AG04449 (cell line): ENCODE results near the gene LARP7.
"Not testable (repeated sequence)": the region's sequence is repeated elsewhere in the genome, so short reads cannot be mapped to it uniquely, and the experiment has no call there.

ENCODE experiments used
- CTCF ChIA-PET: fragments of 350-600 bp; formaldehyde crosslinking; extraction: SDS; loops from one replicate; lab custom pipeline; 2021; ENCODE audit warnings: antibody characterized with exemption; lab: Yijun Ruan, JAX
- POLR2A ChIA-PET: fragments of 400-600, 350-600 bp; formaldehyde crosslinking; extraction: SDS; loops from one replicate; lab custom pipeline; 2020; ENCODE audit warnings: antibody characterized with exemption, inconsistent platforms; lab: Yijun Ruan, JAX
- DNase-seq: peaks from one replicate; pipeline ENCODE4 v3.0.0-alpha.2; 2010; ENCODE audit warnings: low read depth, low spot score
- H3K4me3 ChIP-seq: 2 replicates; pipeline ENCODE4 v1.5.1; 2011; ENCODE audit warnings: low read depth, mild to moderate bottlenecking, control low read depth, low read length
- CTCF ChIP-seq: IDR thresholded peaks from one replicate; pipeline ENCODE4 v1.5.1; 2011; ENCODE audit warnings: mild to moderate bottlenecking, moderate library complexity, low read length, control low read depth, inconsistent platforms; ENCODE audit not compliant: insufficient read depth; ENCODE audit errors: missing control alignments

Gene LARP7

DNA sequence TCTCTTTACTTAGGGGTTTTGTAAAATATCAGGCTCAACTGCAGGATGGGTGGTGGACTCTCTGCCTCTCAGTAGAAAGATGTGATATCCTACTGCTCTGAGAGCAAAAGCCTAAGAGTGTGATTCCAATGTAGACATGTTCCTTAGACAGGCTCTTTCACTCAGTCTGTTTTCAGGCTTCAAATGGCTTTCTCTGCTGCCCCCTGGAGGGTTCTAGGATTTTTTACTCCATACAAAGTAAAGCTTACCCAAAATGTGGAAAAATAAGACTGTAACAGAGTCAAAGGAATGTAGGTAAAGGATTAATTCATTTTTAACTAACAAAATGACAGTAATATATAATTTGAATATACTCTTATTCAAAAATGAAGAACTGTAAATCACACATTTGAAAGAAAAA lies 32.4 kb upstream of the LARP7 start:
- CTCF ChIA-PET, result interaction anchor here (0.6 to 10.9 kb wide), 29 partner anchors 10 to 530 kb away, joined by 3 to 244 read pairs (median 3); no protein-coding TSS in a partner anchor
- no peak overlapping the region for H3K4me3 ChIP-seq
- peak; percentile 12 for DNase-seq
- POLR2A ChIA-PET, result no interaction called here
- TF ChIP-seq CTCF, result peak; percentile 51

DNA sequence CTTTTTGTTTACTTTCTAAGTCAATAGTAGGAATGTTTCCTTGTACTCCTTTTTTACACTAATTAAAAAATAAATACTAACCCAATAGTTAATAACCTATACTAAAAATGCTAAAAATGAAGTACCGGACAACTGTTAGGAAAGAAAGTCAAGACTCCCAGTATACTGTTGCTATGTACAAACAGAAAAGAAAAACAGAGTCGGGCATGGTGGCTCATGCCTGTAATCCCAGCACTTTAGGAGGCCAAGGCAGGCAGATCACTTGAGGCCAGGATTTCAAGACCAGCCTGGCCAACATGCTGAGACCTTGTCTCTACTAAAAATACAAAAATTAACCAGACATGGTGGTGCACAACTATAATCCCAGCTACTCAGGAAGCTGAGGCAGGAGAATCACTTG lies 24.1 kb upstream of the LARP7 start:
- CTCF ChIA-PET, result interaction anchor here (1.8 to 4.2 kb wide), 2 partner anchors 8 to 290 kb away, joined by 4 to 20 read pairs; no protein-coding TSS in a partner anchor
- POLR2A ChIA-PET, H3K4me3 ChIP-seq, DNase-seq: not testable (repeated sequence)

DNA sequence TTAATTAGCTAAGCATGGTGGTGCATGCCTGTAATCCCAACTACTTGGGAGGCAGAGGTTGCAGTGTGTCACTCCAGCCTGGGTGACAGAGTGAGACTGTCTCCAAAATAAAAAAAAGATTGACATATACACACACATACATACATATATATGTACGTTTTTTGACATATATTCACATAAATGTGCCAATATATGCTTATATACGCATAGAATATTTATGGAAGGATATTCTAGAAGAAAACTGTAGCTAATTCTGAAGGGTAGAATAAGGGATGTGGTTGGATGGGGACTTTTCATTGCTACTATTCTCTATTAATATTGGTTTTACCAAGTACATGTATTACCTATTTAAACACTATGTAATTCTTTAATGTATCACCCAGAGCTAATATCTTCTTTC lies 20.0 kb upstream of the LARP7 start:
- no peak overlapping the region for H3K4me3 ChIP-seq
- TF ChIP-seq CTCF, result no peak
- CTCF ChIA-PET, result interaction anchor here (1.3 kb wide), 1 partner anchor 13 kb away, joined by 7 read pairs; no protein-coding TSS in a partner anchor
- no peak for DNase-seq
- POLR2A ChIA-PET, result no interaction called here

DNA sequence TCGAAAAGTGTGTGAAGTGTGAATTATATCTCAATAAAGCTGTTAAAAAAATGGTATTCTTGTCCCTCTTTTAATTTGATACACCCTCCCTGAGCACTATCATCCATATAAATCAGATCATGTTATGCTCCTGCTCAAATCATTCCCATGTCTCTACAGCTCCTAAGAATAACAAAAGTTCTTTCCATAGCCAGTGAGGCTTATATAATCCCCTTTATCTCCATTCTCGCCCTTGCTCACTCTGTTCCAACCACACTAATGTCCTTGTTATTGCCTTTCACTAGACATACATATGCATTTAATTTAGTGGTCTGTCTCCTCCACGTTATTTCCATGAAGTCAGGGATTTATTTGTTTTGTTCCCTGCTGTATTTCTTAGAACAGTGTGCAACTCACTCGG lies 10.7 kb upstream of the LARP7 start:
- no peak for DNase-seq
- CTCF ChIA-PET, result interaction anchor here (1.1 to 2.4 kb wide), 3 partner anchors 22 to 302 kb away, joined by 3 to 5 read pairs (median 3); no protein-coding TSS in a partner anchor
- POLR2A ChIA-PET, result no interaction called here
- no peak for TF ChIP-seq CTCF
- no peak overlapping the region for H3K4me3 ChIP-seq

- DNase-seq, result no peak
- TF ChIP-seq CTCF, result peak; percentile 28
- POLR2A ChIA-PET, result no interaction called here
- CTCF ChIA-PET, result interaction anchor here (0.7 to 7.5 kb wide), 7 partner anchors 129 to 317 kb away, joined by 3 to 126 read pairs (median 3); no protein-coding TSS in a partner anchor
- H3K4me3 ChIP-seq, result no peak overlapping the region
Observed at GRCh38 chr4:112633477-112634235, 3.3 kb upstream of the LARP7 start.

GRCh38 chr4:112637552-112637866 lies 566 bp downstream of the LARP7 start:
- ChIA-PET POLR2A (no interaction called here), CTCF (interaction anchor here (0.6 to 2.1 kb wide), 11 partner anchors 8 to 354 kb away, joined by 3 to 16 read pairs (median 4); no protein-coding TSS in a partner anchor)
- DNase-seq, result no peak

More at GRCh38 chr4:112637552-112637866, 566 bp downstream of the LARP7 start:
- peak overlapping the region; percentile 87 for H3K4me3 ChIP-seq
- no peak for TF ChIP-seq CTCF
